Fibroblast of lung (primary cell): ENCODE measurements around the gene KDM2B. TPM values are rescaled to one million over a fixed set of nuclear protein-coding genes. Genes with fewer than 3 reads are reported as not detected.

Source experiments
- DNase-seq, 2 donors: peaks; one replicate each; pipeline versions ENCODE4 v3.0.0 to v3.0.0-alpha.2; 2010; ENCODE audit warnings: low read depth in 2 of 2
- H2AFZ ChIP-seq: 2 replicates; pipeline ENCODE4 v1.5.1; 2012; ENCODE audit warnings: low read length, control low read depth, inconsistent platforms
- H3K27ac ChIP-seq: 2 replicates; pipeline ENCODE4 v1.5.1; 2011; ENCODE audit warnings: low read length, control low read depth; ENCODE audit not compliant: insufficient read depth
- H3K27me3 ChIP-seq: 2 replicates; pipeline ENCODE4 v1.5.1; 2011; ENCODE audit warnings: mild to moderate bottlenecking, low read length; ENCODE audit not compliant: control insufficient read depth, insufficient read depth
- H3K36me3 ChIP-seq: 2 replicates; pipeline ENCODE4 v1.5.1; 2011; ENCODE audit warnings: low read length; ENCODE audit not compliant: control insufficient read depth, insufficient read depth
- H3K4me1 ChIP-seq: 2 replicates; pipeline ENCODE4 v1.5.1; 2011; ENCODE audit warnings: low read length; ENCODE audit not compliant: control insufficient read depth, insufficient read depth; ENCODE audit errors: extremely low read depth
- H3K4me2 ChIP-seq: 2 replicates; pipeline ENCODE4 v1.5.1; 2011; ENCODE audit warnings: low read length, control low read depth; ENCODE audit not compliant: insufficient read depth; ENCODE audit errors: extremely low read depth
- H3K4me3 ChIP-seq, 4 experiments: fragments of 200-600 bp in 1 of 4; sonication (generic) in 1 of 4; replicated peaks in 1 of 4; 2 replicates each; pipeline ENCODE4 v1.5.1; 2011 to 2016; ENCODE audit warnings: low read length in 4 of 4, low read depth in 3 of 4, mild to moderate bottlenecking in 3 of 4, control low read depth in 2 of 4, inconsistent platforms in 1 of 4, mixed read lengths in 1 of 4; ENCODE audit not compliant: insufficient read depth in 1 of 4; ENCODE audit errors: control extremely low read depth in 1 of 4
- H3K79me2 ChIP-seq: 2 replicates; pipeline ENCODE4 v1.5.1; 2012; ENCODE audit warnings: mild to moderate bottlenecking, low read length, inconsistent platforms; ENCODE audit not compliant: control insufficient read depth, insufficient read depth
- H3K9ac ChIP-seq: 2 replicates; pipeline ENCODE4 v1.5.1; 2011; ENCODE audit warnings: mild to moderate bottlenecking, low read length, control low read depth; ENCODE audit not compliant: insufficient read depth
- H3K9me3 ChIP-seq: 2 replicates; pipeline ENCODE4 v1.5.1; 2012; ENCODE audit warnings: low read depth, low read length; ENCODE audit not compliant: control insufficient read depth, insufficient read depth
- H4K20me1 ChIP-seq: 2 replicates; pipeline ENCODE4 v1.5.1; 2011; ENCODE audit warnings: low read length; ENCODE audit not compliant: control insufficient read depth, insufficient read depth; ENCODE audit errors: extremely low read depth
- EZH2 ChIP-seq: IDR thresholded peaks from 2 replicates; pipeline ENCODE4 v1.5.1; 2012; ENCODE audit warnings: low read length, control low read depth, mild to moderate bottlenecking; ENCODE audit errors: missing control alignments
- polyA plus RNA-seq, 2 donors: library from polyadenylated mRNA; depleted of rRNA in 1 of 2; stranded (reverse) in 1 of 2; unstranded in 1 of 2; fragments of >200 nt; gene quantifications; 2 replicates each; pipeline ENCODE4 v1.2.1, GENCODE V29; 2011 to 2012; ENCODE audit warnings: missing spikeins in 1 of 2
- total RNA-seq: library from RNA; depleted of rRNA; stranded (reverse); fragments of >200 nt; gene quantifications from 2 replicates; pipeline ENCODE4 v1.2.1, GENCODE V29; 2014
- TF ChIP-seq, protein P1 (sequence below), 2 donors: IDR thresholded peaks in 1 of 2; conservative IDR thresholded peaks in 1 of 2; 1 replicate in 1 of 2; 2 replicates in 1 of 2; pipeline ENCODE4 v1.5.1; 2011 to 2012; ENCODE audit warnings: low read length in 2 of 2, control low read depth in 1 of 2, inconsistent platforms in 1 of 2, low read depth in 1 of 2, mild to moderate bottlenecking in 1 of 2

The KDM2B gene
- total and polyA plus RNA-seq, 2 donors (not counting 1 experiment from before 2014, with no cell fraction given): 9.8 to 21.6 TPM

DNA sequence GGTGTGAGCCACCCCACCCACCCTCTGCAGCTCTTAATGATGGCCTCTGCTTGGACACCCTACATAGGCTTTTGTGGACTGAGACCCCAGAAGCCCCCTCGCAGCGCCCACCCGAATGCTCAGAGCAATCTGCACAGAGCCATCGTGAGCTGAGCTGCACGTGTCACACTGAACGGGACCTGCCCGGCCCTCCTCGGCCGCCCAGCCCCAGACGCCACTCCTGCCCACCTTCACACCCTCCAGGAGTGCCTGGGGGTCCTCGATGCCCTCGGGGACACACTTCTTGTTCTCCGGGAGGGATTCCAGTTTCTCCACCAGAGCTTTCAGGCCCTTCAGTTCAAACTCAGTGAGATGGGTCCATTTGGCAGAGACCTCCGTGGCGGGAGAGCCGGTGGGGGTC lies 71.5 kb downstream of the KDM2B start:
- H3K27me3 ChIP-seq: no peaks in the 10 kb centered on the region
- H3K36me3 ChIP-seq: peaks cover 3% of the 10 kb centered on the region
- no peak for DNase-seq
- no peaks in the 10 kb centered on the region for H3K79me2 ChIP-seq
- H4K20me1 ChIP-seq: no peaks in the 10 kb centered on the region
- peaks cover 6% of the 10 kb centered on the region for H3K4me1 ChIP-seq
- H3K9ac ChIP-seq: no peak overlapping the region
- H3K27ac ChIP-seq: no peak overlapping the region
- TF ChIP-seq EZH2: no peak
- TF ChIP-seq, protein P1, sequence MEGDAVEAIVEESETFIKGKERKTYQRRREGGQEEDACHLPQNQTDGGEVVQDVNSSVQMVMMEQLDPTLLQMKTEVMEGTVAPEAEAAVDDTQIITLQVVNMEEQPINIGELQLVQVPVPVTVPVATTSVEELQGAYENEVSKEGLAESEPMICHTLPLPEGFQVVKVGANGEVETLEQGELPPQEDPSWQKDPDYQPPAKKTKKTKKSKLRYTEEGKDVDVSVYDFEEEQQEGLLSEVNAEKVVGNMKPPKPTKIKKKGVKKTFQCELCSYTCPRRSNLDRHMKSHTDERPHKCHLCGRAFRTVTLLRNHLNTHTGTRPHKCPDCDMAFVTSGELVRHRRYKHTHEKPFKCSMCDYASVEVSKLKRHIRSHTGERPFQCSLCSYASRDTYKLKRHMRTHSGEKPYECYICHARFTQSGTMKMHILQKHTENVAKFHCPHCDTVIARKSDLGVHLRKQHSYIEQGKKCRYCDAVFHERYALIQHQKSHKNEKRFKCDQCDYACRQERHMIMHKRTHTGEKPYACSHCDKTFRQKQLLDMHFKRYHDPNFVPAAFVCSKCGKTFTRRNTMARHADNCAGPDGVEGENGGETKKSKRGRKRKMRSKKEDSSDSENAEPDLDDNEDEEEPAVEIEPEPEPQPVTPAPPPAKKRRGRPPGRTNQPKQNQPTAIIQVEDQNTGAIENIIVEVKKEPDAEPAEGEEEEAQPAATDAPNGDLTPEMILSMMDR (conservative IDR thresholded peaks at IDR 0.05 in 1 of 2, IDR thresholded peaks at IDR 0.05 in 1 of 2; ENCODE audit: low read depth in 1 of 2, low read length in 2 of 2): no peak
- H3K9me3 ChIP-seq: no peaks in the 10 kb centered on the region
- no peak overlapping the region for H2AFZ ChIP-seq
- no peak overlapping the region for H3K4me2 ChIP-seq
- H3K4me3 ChIP-seq: no peak overlapping the region

DNA sequence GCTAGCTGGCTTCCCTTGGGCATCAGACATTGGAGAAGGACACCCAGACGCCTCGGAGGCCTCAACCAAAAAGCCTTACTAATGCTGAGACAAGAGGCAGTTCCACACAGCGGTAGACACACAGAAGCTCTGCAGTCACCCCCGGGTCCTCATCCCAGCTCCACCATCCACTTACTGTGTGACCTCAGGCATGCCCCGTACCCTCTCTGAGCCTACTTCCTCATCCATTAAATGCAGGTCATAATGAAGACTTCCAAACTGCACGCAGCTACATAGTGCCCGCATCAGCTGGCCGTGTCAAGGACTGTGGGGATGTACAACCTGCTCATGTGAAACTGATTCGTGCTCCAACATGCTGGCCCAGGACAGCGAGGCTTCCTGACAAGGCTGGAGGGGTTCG lies 72.3 kb downstream of the KDM2B start:
- H3K4me2 ChIP-seq: no peak overlapping the region
- H4K20me1 ChIP-seq: no peaks in the 10 kb centered on the region
- H3K9me3 ChIP-seq: no peaks in the 10 kb centered on the region
- H3K27ac ChIP-seq: no peak overlapping the region
- H3K4me3 ChIP-seq: no peak overlapping the region
- H2AFZ ChIP-seq: no peak overlapping the region
- H3K27me3 ChIP-seq: no peaks in the 10 kb centered on the region
- no peak for DNase-seq
- peaks cover 3% of the 10 kb centered on the region for H3K36me3 ChIP-seq
- peaks cover 6% of the 10 kb centered on the region for H3K4me1 ChIP-seq
- no peaks in the 10 kb centered on the region for H3K79me2 ChIP-seq
- no peak for TF ChIP-seq EZH2
- TF ChIP-seq, protein P1 (conservative IDR thresholded peaks at IDR 0.05 in 1 of 2, IDR thresholded peaks at IDR 0.05 in 1 of 2; ENCODE audit: low read depth in 1 of 2, low read length in 2 of 2): no peak
- no peak overlapping the region for H3K9ac ChIP-seq

DNA sequence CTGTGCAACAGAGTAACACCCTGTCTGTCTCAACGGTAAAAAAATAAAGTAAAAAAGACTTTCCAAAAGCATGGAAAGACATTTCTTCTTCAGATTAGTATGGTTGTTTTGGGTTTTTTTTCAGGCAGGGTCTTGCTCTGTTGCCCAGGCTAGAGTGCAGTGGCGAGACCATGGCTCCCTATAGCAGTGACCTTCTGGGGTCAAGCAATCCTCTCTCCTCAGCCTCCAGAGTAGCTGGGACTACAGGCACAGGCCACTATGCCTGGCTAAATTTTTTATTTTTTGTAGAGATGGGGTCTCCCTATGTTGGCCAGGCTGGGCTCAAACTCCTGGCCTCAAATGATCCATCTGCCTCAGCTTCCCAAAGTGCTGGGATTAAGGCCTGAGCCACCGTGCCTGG lies 72.8 kb downstream of the KDM2B start:
- Histone ChIP-seq H3K4me3 (no peak overlapping the region), H3K79me2 (no peaks in the 10 kb centered on the region), H3K9ac (no peak overlapping the region), H3K4me2 (no peak overlapping the region), H3K36me3 (peaks cover 3% of the 10 kb centered on the region), H2AFZ (no peak overlapping the region), H3K27ac (no peak overlapping the region), H4K20me1 (no peaks in the 10 kb centered on the region), H3K9me3 (no peaks in the 10 kb centered on the region), H3K4me1 (peaks cover 6% of the 10 kb centered on the region), H3K27me3 (no peaks in the 10 kb centered on the region)
- TF ChIP-seq EZH2: no peak
- TF ChIP-seq, protein P1 (conservative IDR thresholded peaks at IDR 0.05 in 1 of 2, IDR thresholded peaks at IDR 0.05 in 1 of 2; ENCODE audit: low read depth in 1 of 2, low read length in 2 of 2): no peak
- DNase-seq: no peak
